ENCODE data around the gene PPP2R1A. TPM values are rescaled to one million over a fixed set of nuclear protein-coding genes. Genes with fewer than 3 reads are reported as not detected.

Gene PPP2R1A
- total and polyA plus RNA-seq, 2 donors from 2014 or later: 314 to 346 TPM

DNA sequence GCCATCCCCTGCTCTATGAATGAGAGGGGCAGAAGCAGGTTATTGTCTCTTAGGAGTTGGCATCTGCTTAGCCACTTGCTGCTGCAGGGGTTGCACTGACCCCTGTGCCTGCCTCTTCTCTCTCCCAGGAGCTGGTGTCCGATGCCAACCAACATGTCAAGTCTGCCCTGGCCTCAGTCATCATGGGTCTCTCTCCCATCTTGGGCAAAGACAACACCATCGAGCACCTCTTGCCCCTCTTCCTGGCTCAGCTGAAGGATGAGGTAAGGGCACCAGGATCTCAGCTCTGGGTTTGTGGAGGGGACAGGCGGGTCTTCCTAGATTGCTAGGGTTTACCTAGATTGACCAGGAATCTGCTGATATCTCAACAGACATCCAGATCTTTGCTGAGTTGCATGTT is 26.5 kb downstream of the PPP2R1A start:
- Histone ChIP-seq H3K9ac (ENCODE audit: low read length in 3 of 3) (no peak overlapping the region), H3K9me3 (ENCODE audit: control insufficient read depth in 2 of 3, insufficient read depth in 1 of 3, low read length in 3 of 3) (no peaks in the 10 kb centered on the region), H3K36me3 (ENCODE audit: control insufficient read depth in 2 of 3, insufficient read depth in 3 of 3, low read length in 3 of 3) (peaks cover 29 to 86% (median 79%) of the 10 kb centered on the region in 3 donors), H3K27ac (ENCODE audit: low read depth in 2 of 2, low read length in 2 of 2) (no peak overlapping the region), H3K27me3 (ENCODE audit: control insufficient read depth, insufficient read depth, low read length) (no peaks in the 10 kb centered on the region), H3K4me3 (ENCODE audit: low read length in 3 of 3) (no peak overlapping the region), H3K4me1 (ENCODE audit: control insufficient read depth in 2 of 3, insufficient read depth in 2 of 3, low read depth in 1 of 3, low read length in 3 of 3) (no peaks in the 10 kb centered on the region)
- DNase-seq (no peak), FAIRE-seq (no peak)
- intact Hi-C loops (cut with DNase I): no loop called here
- TF ChIP-seq, protein P1, sequence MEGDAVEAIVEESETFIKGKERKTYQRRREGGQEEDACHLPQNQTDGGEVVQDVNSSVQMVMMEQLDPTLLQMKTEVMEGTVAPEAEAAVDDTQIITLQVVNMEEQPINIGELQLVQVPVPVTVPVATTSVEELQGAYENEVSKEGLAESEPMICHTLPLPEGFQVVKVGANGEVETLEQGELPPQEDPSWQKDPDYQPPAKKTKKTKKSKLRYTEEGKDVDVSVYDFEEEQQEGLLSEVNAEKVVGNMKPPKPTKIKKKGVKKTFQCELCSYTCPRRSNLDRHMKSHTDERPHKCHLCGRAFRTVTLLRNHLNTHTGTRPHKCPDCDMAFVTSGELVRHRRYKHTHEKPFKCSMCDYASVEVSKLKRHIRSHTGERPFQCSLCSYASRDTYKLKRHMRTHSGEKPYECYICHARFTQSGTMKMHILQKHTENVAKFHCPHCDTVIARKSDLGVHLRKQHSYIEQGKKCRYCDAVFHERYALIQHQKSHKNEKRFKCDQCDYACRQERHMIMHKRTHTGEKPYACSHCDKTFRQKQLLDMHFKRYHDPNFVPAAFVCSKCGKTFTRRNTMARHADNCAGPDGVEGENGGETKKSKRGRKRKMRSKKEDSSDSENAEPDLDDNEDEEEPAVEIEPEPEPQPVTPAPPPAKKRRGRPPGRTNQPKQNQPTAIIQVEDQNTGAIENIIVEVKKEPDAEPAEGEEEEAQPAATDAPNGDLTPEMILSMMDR (IDR thresholded peaks at IDR 0.05; ENCODE audit: borderline replicate concordance, extremely low read depth, insufficient read depth): no peak

DNA sequence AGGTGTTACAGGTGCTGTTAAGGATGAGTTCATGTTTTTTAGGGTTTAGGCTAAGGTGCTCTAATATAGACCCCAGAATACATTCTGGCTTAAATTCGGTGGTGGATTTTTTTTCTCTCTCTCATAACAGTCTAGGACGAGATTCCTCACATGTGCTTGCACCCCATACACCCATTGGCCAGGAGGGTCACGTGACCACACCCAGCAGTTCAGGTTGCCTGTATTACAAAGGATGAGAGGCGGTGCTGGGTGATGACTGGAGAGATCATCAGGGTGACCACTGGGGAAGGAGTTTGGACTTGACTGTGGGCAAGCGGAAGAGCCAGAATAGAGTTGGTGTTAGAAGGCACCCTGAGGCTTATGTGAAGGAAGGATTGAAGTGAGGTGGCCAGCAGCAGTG is 27.7 kb downstream of the PPP2R1A start:
- Histone ChIP-seq H3K27me3 (ENCODE audit: control insufficient read depth, insufficient read depth, low read length) (no peaks in the 10 kb centered on the region), H3K36me3 (ENCODE audit: control insufficient read depth in 2 of 3, insufficient read depth in 3 of 3, low read length in 3 of 3) (peaks cover 29 to 84% (median 76%) of the 10 kb centered on the region in 3 donors), H3K9ac (ENCODE audit: low read length in 3 of 3) (no peak overlapping the region), H3K27ac (ENCODE audit: low read depth in 2 of 2, low read length in 2 of 2) (no peak overlapping the region), H3K4me1 (ENCODE audit: control insufficient read depth in 2 of 3, insufficient read depth in 2 of 3, low read depth in 1 of 3, low read length in 3 of 3) (no peaks in the 10 kb centered on the region), H3K9me3 (ENCODE audit: control insufficient read depth in 2 of 3, insufficient read depth in 1 of 3, low read length in 3 of 3) (no peaks in the 10 kb centered on the region), H3K4me3 (ENCODE audit: low read length in 3 of 3) (no peak overlapping the region)
- intact Hi-C loops (cut with DNase I): no loop called here
- FAIRE-seq (no peak), DNase-seq (no peak)
- TF ChIP-seq, protein P1 (IDR thresholded peaks at IDR 0.05; ENCODE audit: borderline replicate concordance, extremely low read depth, insufficient read depth): no peak

DNA sequence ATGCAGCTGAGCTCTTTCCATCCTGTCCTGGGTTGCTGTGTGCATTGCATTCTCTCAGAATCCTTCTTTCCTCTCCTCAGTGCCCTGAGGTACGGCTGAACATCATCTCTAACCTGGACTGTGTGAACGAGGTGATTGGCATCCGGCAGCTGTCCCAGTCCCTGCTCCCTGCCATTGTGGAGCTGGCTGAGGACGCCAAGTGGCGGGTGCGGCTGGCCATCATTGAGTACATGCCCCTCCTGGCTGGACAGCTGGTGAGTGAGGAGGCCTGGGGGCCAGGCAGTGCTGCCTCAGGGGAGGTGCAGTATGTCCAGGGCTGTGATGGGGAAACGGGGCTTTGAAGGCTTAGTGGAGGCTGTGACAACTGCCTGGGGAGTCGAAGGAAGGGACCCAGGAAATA is 29.8 kb downstream of the PPP2R1A start:
- Histone ChIP-seq H3K4me3 (ENCODE audit: low read length in 3 of 3) (no peak overlapping the region), H3K9ac (ENCODE audit: low read length in 3 of 3) (no peak overlapping the region), H3K27ac (ENCODE audit: low read depth in 2 of 2, low read length in 2 of 2) (no peak overlapping the region), H3K9me3 (ENCODE audit: control insufficient read depth in 2 of 3, insufficient read depth in 1 of 3, low read length in 3 of 3) (no peaks in the 10 kb centered on the region), H3K27me3 (ENCODE audit: control insufficient read depth, insufficient read depth, low read length) (no peaks in the 10 kb centered on the region), H3K4me1 (ENCODE audit: control insufficient read depth in 2 of 3, insufficient read depth in 2 of 3, low read depth in 1 of 3, low read length in 3 of 3) (no peaks in the 10 kb centered on the region), H3K36me3 (ENCODE audit: control insufficient read depth in 2 of 3, insufficient read depth in 3 of 3, low read length in 3 of 3) (peaks cover 30 to 85% (median 69%) of the 10 kb centered on the region in 3 donors)
- intact Hi-C loops (cut with DNase I): no loop called here
- TF ChIP-seq, protein P1 (IDR thresholded peaks at IDR 0.05; ENCODE audit: borderline replicate concordance, extremely low read depth, insufficient read depth): no peak
- no peak for DNase-seq
- FAIRE-seq: no peak

DNA sequence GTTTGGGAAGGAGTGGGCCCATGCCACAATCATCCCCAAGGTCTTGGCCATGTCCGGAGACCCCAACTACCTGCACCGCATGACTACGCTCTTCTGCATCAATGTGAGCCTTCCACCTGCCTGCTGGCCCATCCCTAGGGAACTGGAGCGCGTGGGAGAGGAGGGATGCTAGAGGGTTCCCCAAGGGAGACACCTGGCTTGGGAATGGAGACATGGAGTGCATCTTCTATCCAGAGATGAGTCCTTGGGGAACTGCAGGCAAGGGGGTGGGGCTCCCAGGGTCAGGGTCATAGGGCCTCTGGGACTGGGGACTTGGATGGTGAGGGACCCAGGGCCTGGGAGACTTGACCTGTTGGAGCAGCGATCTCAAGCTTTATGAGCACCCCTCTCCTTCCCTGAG is 31.2 kb downstream of the PPP2R1A start:
- no peak for FAIRE-seq
- peaks cover 30 to 87% (median 64%) of the 10 kb centered on the region in 3 donors for H3K36me3 ChIP-seq (ENCODE audit: control insufficient read depth in 2 of 3, insufficient read depth in 3 of 3, low read length in 3 of 3)
- H3K9ac ChIP-seq (ENCODE audit: low read length in 3 of 3): no peak overlapping the region
- no peaks in the 10 kb centered on the region for H3K9me3 ChIP-seq (ENCODE audit: control insufficient read depth in 2 of 3, insufficient read depth in 1 of 3, low read length in 3 of 3)
- no peak overlapping the region for H3K4me3 ChIP-seq (ENCODE audit: low read length in 3 of 3)
- DNase-seq: no peak
- no peaks in the 10 kb centered on the region for H3K27me3 ChIP-seq (ENCODE audit: control insufficient read depth, insufficient read depth, low read length)
- no peaks in the 10 kb centered on the region for H3K4me1 ChIP-seq (ENCODE audit: control insufficient read depth in 2 of 3, insufficient read depth in 2 of 3, low read depth in 1 of 3, low read length in 3 of 3)
- TF ChIP-seq, protein P1 (IDR thresholded peaks at IDR 0.05; ENCODE audit: borderline replicate concordance, extremely low read depth, insufficient read depth): no peak
- intact Hi-C loops (cut with DNase I): no loop called here
- no peak overlapping the region for H3K27ac ChIP-seq (ENCODE audit: low read depth in 2 of 2, low read length in 2 of 2)

Data from kidney (tissue), 14 donors.